ENCODE measurements around the gene PARN. TPM values are rescaled to one million over a fixed set of nuclear protein-coding genes. Genes with fewer than 3 reads are reported as not detected.

Gene PARN
- total RNA-seq, 1 donor from 2014 or later = 31.2 TPM

DNA sequence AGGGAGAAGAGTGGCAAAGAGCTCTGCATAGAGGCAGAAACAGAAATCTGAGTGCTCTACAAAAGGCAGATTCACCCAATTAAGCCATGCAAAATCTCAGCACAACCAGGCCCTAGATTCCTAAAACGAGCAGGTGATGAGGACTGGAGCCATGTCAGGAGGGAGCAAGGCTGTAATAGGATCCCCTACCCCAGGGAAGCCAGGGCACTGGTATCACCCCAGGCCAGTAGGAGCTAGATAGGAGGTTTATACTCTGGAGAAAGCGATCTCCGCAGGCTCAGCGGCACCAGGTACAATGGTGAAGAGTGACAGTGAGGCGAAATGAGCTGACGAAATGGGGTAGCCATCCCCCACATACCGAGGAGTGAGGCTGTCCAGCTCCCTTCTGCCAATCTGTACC is 171.5 kb downstream of the PARN start:
- Histone ChIP-seq H3K4me3 (no peak overlapping the region), H3K36me3 (peaks cover 5% of the 10 kb centered on the region), H3K27me3 (no peaks in the 10 kb centered on the region), H3K4me1 (no peaks in the 10 kb centered on the region), H3K27ac (no peak overlapping the region), H3K9me3 (no peaks in the 10 kb centered on the region)
- DNase-seq = no peak
- no peak for ATAC-seq
- TF ChIP-seq, protein P1, sequence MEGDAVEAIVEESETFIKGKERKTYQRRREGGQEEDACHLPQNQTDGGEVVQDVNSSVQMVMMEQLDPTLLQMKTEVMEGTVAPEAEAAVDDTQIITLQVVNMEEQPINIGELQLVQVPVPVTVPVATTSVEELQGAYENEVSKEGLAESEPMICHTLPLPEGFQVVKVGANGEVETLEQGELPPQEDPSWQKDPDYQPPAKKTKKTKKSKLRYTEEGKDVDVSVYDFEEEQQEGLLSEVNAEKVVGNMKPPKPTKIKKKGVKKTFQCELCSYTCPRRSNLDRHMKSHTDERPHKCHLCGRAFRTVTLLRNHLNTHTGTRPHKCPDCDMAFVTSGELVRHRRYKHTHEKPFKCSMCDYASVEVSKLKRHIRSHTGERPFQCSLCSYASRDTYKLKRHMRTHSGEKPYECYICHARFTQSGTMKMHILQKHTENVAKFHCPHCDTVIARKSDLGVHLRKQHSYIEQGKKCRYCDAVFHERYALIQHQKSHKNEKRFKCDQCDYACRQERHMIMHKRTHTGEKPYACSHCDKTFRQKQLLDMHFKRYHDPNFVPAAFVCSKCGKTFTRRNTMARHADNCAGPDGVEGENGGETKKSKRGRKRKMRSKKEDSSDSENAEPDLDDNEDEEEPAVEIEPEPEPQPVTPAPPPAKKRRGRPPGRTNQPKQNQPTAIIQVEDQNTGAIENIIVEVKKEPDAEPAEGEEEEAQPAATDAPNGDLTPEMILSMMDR (IDR thresholded peaks at IDR 0.05) = no peak
- intact Hi-C loops (cut with DNase I) = no loop called here

DNA sequence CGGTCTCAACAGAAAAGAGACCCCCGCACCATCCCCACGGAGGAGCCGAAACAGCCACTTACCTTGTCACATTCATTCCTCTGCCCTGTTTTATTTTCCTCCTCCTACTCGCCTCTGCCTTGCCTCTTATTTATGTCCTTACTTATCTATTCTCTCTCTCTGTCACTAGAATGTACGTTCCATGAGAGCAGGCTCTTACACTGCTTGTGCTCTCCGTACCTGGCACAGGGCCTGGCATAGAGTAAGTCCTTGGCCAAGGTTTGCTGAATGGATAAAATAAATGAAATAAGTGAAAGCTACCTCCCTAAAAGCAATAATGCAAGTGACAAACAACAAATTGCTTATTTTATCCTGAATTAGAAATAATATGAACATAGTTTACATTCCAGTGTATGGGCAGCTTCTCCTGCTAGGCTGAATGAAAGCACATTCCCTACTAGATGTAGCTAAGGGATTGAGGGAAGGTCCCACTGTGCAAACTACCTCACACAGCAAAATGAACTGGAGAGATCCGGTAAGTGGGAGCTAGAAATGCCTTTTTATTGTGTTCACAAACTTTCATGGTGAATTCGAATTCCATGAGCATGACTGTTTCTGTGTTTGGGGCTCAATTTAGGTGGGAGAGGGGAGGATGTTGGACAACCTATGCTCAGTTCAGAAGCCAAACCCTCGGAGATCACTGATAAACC is 173.1 kb downstream of the PARN start:
- DNase-seq = no peak
- no peak for ATAC-seq
- Histone ChIP-seq H3K4me1 (no peaks in the 10 kb centered on the region), H3K9me3 (no peaks in the 10 kb centered on the region), H3K27ac (no peak overlapping the region), H3K4me3 (no peak overlapping the region), H3K27me3 (no peaks in the 10 kb centered on the region), H3K36me3 (peaks cover 5% of the 10 kb centered on the region)
- TF ChIP-seq, protein P1 (IDR thresholded peaks at IDR 0.05) = no peak
- intact Hi-C loops (cut with DNase I) = no loop called here

DNA sequence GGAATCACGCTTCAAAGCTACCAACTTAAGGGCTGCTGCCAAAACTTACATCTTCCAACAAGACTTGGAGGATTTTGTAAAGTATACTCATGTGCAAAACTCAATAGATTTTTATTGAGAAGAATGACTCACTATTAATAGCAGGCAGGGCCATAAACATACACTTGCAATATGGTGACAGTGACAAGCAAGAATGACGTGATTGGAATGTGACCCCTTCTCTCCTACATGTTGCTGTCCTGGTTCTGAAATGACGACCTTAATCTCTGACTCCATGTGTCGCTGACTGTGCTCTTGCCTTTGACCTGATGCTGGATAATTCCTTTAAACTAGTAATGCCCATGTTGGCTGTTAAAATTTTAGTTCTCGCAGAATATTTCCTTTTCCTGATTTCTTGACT is 174.5 kb downstream of the PARN start:
- H3K4me3 ChIP-seq = no peak overlapping the region
- no peaks in the 10 kb centered on the region for H3K36me3 ChIP-seq
- H3K9me3 ChIP-seq = no peaks in the 10 kb centered on the region
- intact Hi-C loops (cut with DNase I) = no loop called here
- H3K27me3 ChIP-seq = no peaks in the 10 kb centered on the region
- no peak for ATAC-seq
- TF ChIP-seq, protein P1 (IDR thresholded peaks at IDR 0.05) = no peak
- no peaks in the 10 kb centered on the region for H3K4me1 ChIP-seq
- H3K27ac ChIP-seq = no peak overlapping the region
- no peak for DNase-seq

DNA sequence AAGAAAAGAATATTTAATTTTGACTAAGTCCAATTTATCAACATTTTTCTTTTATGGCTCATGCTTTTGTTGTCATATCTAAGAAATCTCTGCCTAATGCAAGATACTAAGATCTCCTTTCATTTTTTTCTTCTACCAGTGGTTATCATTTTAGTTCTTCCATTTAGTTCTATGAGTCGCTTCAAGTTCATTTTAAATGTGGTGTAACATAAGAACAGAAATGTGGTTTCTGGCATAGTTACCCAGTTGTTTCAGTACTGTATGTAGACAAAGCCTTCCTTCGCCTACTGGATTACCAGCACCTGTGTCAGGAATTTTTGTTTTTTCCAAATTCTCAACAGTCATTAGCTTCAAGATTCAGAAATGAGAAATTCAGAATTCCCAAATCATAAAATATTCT is 175.7 kb downstream of the PARN start:
- Histone ChIP-seq H3K4me1 (peaks cover 11% of the 10 kb centered on the region), H3K27me3 (no peaks in the 10 kb centered on the region), H3K9me3 (no peaks in the 10 kb centered on the region), H3K27ac (no peak overlapping the region), H3K4me3 (no peak overlapping the region), H3K36me3 (no peaks in the 10 kb centered on the region)
- no peak for ATAC-seq
- DNase-seq = no peak
- TF ChIP-seq, protein P1 (IDR thresholded peaks at IDR 0.05) = no peak
- intact Hi-C loops (cut with DNase I) = no loop called here

DNA sequence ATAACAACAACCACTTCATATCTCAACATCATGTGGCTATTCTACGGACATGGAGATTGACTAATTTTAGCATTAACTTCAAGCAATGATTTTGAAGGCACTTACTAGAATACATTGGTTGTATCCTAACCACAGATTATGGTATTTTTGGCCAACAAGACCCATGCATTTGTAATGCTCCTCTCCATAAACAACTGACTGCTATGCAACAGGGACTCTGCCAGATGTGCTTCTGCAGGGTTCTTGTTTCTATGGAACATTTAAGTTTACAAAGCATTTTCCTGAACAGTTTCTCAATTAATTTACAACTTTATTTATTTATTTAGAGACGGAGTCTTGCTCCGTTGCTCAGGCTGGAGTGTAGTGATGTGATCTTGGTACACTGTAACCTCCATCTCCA is 178.0 kb downstream of the PARN start:
- Histone ChIP-seq H3K4me1 (peaks cover 12% of the 10 kb centered on the region), H3K27ac (no peak overlapping the region), H3K4me3 (no peak overlapping the region), H3K27me3 (no peaks in the 10 kb centered on the region), H3K9me3 (no peaks in the 10 kb centered on the region), H3K36me3 (no peaks in the 10 kb centered on the region)
- intact Hi-C loops (cut with DNase I) = no loop called here
- DNase-seq (no peak), ATAC-seq (no peak)
- TF ChIP-seq, protein P1 (IDR thresholded peaks at IDR 0.05) = no peak

DNA sequence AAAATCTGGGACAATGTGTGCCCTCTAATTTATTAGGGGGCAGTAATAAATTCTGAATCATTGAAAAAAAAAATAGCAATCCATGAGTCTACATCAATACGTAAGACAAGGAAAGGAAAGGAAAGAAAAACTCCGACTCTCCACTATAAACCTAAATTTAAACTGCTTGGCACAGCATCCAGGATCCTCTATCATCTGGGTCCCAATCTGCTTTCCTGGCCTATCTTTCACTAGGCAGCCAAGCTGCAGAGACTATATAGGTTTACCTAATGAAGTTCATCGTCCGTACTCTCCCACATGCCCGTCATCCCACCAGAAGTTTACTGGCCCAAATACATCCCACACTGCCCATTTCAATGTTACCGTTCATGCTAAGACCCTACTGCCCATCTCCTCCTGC is 179.2 kb downstream of the PARN start:
- DNase-seq = no peak
- H3K27ac ChIP-seq = no peak overlapping the region
- no peak for ATAC-seq
- TF ChIP-seq, protein P1 (IDR thresholded peaks at IDR 0.05) = no peak
- H3K36me3 ChIP-seq = peaks cover 6% of the 10 kb centered on the region
- H3K9me3 ChIP-seq = no peaks in the 10 kb centered on the region
- no peak overlapping the region for H3K4me3 ChIP-seq
- intact Hi-C loops (cut with DNase I) = no loop called here
- peaks cover 12% of the 10 kb centered on the region for H3K4me1 ChIP-seq
- no peaks in the 10 kb centered on the region for H3K27me3 ChIP-seq

Data from upper lobe of right lung (tissue), 1 donor.